Peyer's patch (tissue), 4 donors: ENCODE data around the gene MACROH2A1. TPM values are rescaled to one million over a fixed set of nuclear protein-coding genes. Genes with fewer than 3 reads are reported as not detected.

Source experiments
- DNase-seq, 3 donors: peaks; one replicate each; pipeline ENCODE4 v3.0.0-alpha.2; 2017 to 2019
- H3K27ac ChIP-seq, 4 donors: fragments of 200-600 bp; sonication (generic); one replicate each; pipeline ENCODE4 v1.5.1; 2016 to 2019
- H3K27me3 ChIP-seq, 2 donors: fragments of 200-600 bp; sonication (generic); one replicate each; pipeline ENCODE4 v1.5.1; 2019
- H3K36me3 ChIP-seq, 3 donors: fragments of 200-600 bp; sonication (generic); one replicate each; pipeline ENCODE4 v1.5.1; 2016 to 2019
- H3K4me1 ChIP-seq, 4 donors: fragments of 200-600 bp; sonication (generic); one replicate each; pipeline ENCODE4 v1.5.1; 2016 to 2019
- H3K4me3 ChIP-seq, 4 donors: fragments of 200-600 bp; sonication (generic); 1 replicate in 3 of 4; 2 replicates in 1 of 4; pipeline ENCODE4 v1.5.1; 2016 to 2019; ENCODE audit warnings: mild to moderate bottlenecking in 1 of 4
- H3K9me3 ChIP-seq, 4 donors: fragments of 200-600 bp; sonication (generic); one replicate each; pipeline ENCODE4 v1.5.1; 2016 to 2019; ENCODE audit warnings: mild to moderate bottlenecking in 1 of 4
- POLR2A ChIP-seq, 2 donors: fragments of 450-650 bp; IDR thresholded peaks; one replicate each; pipeline ENCODE4 v1.5.1; 2017; ENCODE audit warnings: antibody characterized with exemption in 2 of 2, mild to moderate bottlenecking in 2 of 2, moderate library complexity in 2 of 2
- total RNA-seq, 4 donors: library from RNA; depleted of rRNA; stranded (reverse); fragments of >200 nt; gene quantifications; one replicate each; pipeline ENCODE4 v1.1.0, GENCODE V29; 2016
- TF ChIP-seq, protein P1 (sequence below), 6 experiments: fragments of 450-650 bp in 4 of 6; fragments of 200-600 bp in 2 of 6; sonication (generic) in 1 of 6; IDR thresholded peaks; one replicate each; pipeline ENCODE4 v1.5.1; 2017 to 2019; ENCODE audit warnings: antibody characterized with exemption in 6 of 6, mild to moderate bottlenecking in 3 of 6, moderate library complexity in 1 of 6

Gene MACROH2A1
- total RNA-seq, 4 donors from 2014 or later: 407 to 489 (median 431) TPM

DNA sequence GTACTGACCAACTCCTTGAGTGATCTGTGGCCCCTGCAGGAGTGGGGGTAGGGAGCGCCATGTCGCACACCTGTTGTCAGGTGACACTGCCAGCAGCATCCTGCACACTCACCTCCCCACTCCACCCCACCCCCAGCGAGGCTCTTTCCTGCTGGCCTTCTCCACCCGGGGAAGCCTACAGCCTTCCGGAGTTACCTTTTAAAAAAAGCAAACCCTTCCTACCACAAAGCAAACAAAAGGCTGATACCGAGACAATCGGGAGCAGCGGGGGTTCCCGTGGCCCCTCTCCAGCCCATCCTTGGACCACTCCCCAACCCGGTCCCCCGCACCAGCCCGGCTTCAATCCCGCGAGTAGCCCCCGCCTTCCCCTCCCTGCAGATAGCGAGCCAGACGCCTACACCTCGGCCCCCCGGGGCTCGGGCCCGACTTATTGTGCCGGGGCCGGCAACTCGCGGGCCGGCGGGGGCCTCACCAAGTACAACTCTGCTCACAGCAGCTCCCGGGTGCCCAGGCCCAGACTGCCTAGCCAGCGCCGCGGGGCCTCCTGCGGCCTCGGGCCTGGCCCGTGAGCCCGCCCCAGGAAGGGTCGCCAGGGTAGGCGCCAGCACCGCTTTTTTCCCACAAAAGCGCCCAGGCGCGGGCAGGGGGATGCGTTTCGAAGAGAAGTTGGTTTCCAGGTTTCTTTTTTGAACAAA lies 724 bp downstream of the MACROH2A1 start:
- H3K36me3 ChIP-seq: no peaks in the 10 kb centered on the region
- peaks cover 0 to 59% (median 8%) of the 10 kb centered on the region in 4 donors for H3K4me1 ChIP-seq
- peak; percentile 57 to 85 (median 83) for DNase-seq
- TF ChIP-seq, protein P1, sequence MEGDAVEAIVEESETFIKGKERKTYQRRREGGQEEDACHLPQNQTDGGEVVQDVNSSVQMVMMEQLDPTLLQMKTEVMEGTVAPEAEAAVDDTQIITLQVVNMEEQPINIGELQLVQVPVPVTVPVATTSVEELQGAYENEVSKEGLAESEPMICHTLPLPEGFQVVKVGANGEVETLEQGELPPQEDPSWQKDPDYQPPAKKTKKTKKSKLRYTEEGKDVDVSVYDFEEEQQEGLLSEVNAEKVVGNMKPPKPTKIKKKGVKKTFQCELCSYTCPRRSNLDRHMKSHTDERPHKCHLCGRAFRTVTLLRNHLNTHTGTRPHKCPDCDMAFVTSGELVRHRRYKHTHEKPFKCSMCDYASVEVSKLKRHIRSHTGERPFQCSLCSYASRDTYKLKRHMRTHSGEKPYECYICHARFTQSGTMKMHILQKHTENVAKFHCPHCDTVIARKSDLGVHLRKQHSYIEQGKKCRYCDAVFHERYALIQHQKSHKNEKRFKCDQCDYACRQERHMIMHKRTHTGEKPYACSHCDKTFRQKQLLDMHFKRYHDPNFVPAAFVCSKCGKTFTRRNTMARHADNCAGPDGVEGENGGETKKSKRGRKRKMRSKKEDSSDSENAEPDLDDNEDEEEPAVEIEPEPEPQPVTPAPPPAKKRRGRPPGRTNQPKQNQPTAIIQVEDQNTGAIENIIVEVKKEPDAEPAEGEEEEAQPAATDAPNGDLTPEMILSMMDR (IDR thresholded peaks at IDR 0.05): no peak
- peak; percentile 10 to 34 for TF ChIP-seq POLR2A (IDR thresholded peaks at IDR 0.05)
- peak overlapping the region; percentile 53 to 94 (median 78) for H3K4me3 ChIP-seq
- peak overlapping the region; percentile 85 to 93 (median 90) for H3K27ac ChIP-seq
- no peaks in the 10 kb centered on the region for H3K27me3 ChIP-seq
- H3K9me3 ChIP-seq: no peaks in the 10 kb centered on the region

DNA sequence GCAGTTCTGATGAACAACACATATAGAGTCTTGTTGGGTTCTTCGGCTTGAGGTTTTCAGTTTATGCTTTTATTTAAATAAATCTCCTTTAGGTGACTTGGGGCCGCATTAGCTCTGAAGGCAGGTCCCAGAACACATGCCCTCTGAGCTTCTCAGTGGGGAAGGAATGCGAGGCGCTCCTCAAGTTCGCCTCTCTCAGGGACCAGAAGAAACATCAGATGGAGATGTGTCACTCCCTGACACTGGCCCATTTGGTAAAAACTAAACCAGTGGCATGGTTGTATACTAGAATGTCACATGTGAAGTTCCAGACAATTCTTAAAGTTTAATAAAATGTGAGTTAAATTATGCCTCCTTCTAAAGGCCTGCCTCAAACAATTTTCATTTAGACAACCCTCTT lies 1.9 kb downstream of the MACROH2A1 start:
- Histone ChIP-seq H3K4me3 (peak overlapping the region in 2 of 4 donors; percentile 72 to 94), H3K27me3 (no peaks in the 10 kb centered on the region), H3K27ac (no peak overlapping the region), H3K36me3 (no peaks in the 10 kb centered on the region), H3K4me1 (peaks cover 0 to 71% (median 10%) of the 10 kb centered on the region in 4 donors), H3K9me3 (no peaks in the 10 kb centered on the region)
- no peak for DNase-seq
- TF ChIP-seq, protein P1 (IDR thresholded peaks at IDR 0.05): no peak
- TF ChIP-seq POLR2A (IDR thresholded peaks at IDR 0.05): no peak

DNA sequence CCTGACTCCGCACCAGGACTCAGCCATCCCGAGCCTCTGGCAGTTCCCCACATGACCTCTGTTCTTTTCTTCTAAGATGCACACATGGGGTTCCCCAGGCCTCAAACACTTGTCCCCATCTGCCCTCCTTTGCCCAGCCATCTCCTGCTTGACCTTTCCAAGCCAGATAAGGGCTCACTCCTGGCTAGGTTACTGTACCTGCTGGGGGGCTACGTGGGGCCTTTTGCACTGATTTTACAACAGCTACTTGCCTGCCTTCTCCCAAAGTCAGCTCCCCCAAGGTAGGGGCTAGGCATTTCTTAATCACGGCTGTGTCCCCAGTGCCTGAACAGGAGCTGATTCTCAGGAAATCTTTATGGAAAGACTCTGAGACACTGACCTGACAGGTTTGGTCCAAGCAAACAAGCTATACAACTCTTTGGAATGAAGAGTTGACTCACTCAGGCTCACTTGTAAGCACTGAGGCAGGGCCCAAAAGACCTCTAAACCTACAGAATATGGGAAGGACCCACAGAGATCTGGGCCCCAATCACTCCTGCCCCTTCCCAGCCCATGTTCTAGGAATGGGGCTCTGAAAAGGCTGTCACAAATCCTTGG lies 2.5 kb downstream of the MACROH2A1 start:
- Histone ChIP-seq H3K9me3 (no peaks in the 10 kb centered on the region), H3K36me3 (no peaks in the 10 kb centered on the region), H3K27ac (peak overlapping the region in 1 of 4 donors; percentile 1), H3K4me3 (no peak overlapping the region), H3K27me3 (no peaks in the 10 kb centered on the region), H3K4me1 (peaks cover 0 to 76% (median 10%) of the 10 kb centered on the region in 4 donors)
- TF ChIP-seq, protein P1 (IDR thresholded peaks at IDR 0.05): no peak
- TF ChIP-seq POLR2A (IDR thresholded peaks at IDR 0.05): no peak
- DNase-seq: no peak

DNA sequence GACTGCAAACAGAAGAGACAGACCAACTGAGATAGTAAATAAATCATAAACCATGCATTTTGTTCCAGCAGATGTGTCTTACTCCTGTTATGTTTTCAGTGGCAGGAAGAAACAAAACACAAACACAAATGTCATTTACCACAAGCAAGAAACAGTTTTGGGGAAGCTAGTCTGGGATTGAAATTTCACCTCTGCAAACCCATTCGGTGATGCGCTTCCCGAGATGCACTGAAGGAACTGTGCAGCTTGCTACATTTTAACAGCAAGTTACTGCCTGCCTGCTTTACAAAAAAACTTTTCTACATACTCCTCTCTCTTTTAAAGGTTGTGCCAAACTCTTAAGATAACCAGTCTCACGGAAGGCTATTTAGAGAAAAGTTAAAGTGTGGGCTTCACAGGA lies 3.2 kb downstream of the MACROH2A1 start:
- Histone ChIP-seq H3K27me3 (no peaks in the 10 kb centered on the region), H3K9me3 (no peaks in the 10 kb centered on the region), H3K4me3 (no peak overlapping the region), H3K36me3 (no peaks in the 10 kb centered on the region), H3K4me1 (peaks cover 0 to 82% (median 10%) of the 10 kb centered on the region in 4 donors), H3K27ac (peak overlapping the region in 1 of 4 donors; percentile 1)
- no peak for TF ChIP-seq POLR2A (IDR thresholded peaks at IDR 0.05)
- TF ChIP-seq, protein P1 (IDR thresholded peaks at IDR 0.05): no peak
- DNase-seq: no peak

DNA sequence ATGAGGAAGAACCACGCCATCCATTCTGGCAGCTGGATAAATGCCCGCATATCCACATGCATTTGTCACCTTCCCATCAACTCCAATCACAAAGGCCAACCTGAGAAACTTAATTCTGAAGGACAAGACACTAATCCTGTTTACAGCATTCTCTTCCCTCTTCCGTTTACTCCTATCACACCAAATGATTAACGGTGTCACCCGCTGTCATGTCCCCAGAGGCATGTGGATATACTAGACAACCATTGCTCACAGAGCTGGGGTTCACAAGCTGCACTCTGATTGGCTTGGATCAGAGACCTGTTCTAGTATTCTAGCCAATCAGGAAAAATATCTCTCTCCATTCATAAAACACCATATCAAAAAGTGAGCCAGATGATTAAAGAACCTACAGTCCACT lies 3.6 kb downstream of the MACROH2A1 start:
- no peaks in the 10 kb centered on the region for H3K9me3 ChIP-seq
- TF ChIP-seq POLR2A (IDR thresholded peaks at IDR 0.05): no peak
- TF ChIP-seq, protein P1 (IDR thresholded peaks at IDR 0.05): no peak
- H3K27me3 ChIP-seq: no peaks in the 10 kb centered on the region
- DNase-seq: no peak
- H3K4me3 ChIP-seq: no peak overlapping the region
- peaks cover 0 to 82% (median 10%) of the 10 kb centered on the region in 4 donors for H3K4me1 ChIP-seq
- no peak overlapping the region for H3K27ac ChIP-seq
- H3K36me3 ChIP-seq: no peaks in the 10 kb centered on the region
